Dedifferentiated amniotic fluid mesenchymal stem cell (primary cell): ENCODE data around the gene ARHGAP10.

ENCODE experiments used
- DNase-seq: peaks from one replicate; pipeline ENCODE4 v3.0.0-alpha.2; 2016; ENCODE audit errors: extremely low spot score

Gene ARHGAP10

DNA sequence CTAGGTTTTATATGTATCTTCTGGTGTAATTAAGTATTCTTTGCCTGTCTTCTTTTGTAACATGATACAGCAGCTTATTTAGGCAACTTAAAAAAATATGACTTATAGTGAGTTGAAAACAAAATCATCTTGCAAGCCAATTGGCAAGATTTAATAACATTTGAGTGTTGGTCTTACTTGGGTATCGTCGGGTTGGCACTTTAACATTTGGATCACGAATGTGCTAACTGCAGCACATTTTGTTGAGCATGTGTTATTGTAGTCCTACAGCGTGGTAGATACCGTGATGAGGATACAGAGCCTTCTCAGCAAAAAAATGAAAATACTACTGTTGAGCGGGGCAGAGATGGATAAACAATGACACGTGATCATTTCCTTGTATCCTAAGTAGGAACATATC, 295.3 kb downstream of the ARHGAP10 start:
- DNase-seq, result no peak

DNA sequence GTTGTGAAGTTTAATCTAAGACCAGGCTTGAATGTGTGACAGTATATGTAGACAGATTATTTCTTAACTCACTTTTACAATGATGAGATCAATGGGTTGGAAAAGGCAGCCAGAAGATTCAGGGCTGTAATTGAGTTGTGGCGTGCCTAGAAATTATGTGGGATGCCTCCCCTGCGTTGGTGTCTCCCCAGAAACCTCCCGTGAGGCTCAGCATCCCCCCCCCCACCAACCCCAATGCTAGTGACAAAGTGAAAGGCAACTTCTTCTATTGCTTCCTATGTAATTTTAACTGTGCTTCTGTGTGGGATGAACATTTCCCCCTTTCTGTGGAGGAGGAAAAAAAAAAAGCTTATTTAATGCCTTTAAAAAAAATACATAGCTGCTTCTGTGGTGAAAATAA, 297.9 kb downstream of the ARHGAP10 start:
- DNase-seq, result no peak

DNA sequence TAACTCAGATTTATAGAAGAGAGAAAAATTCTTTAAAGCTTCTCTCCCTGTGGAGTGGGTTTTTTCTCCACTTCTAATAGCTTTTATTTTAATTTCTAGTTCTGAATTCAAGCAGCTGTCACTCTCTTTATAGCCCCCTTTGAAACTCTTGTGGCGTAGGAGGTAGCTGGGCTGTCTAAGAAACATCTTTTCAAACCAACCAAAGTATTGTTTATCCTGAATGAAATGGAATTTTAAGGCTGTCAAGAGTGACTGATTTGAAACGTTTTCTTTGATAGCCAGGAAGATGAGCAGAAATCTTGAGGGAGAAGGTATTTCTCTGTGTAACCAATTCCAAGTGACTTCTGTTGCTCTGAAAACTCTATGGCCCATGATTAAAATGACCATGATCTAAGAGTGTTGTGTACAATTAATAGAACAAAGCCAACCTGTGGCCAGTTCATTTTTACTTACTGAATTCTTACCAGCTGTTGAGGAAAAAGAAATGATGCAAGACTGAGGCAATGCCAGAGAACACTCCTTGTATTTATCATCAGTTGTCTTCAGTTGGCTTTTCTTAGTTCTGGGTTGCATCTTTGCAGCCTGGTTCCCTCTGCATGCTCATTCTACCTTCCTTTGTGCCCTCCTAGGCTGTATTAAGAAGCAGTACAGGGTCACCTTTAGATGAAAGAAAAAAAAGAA, 298.4 kb downstream of the ARHGAP10 start:
- DNase-seq, result peak; percentile 77

DNA sequence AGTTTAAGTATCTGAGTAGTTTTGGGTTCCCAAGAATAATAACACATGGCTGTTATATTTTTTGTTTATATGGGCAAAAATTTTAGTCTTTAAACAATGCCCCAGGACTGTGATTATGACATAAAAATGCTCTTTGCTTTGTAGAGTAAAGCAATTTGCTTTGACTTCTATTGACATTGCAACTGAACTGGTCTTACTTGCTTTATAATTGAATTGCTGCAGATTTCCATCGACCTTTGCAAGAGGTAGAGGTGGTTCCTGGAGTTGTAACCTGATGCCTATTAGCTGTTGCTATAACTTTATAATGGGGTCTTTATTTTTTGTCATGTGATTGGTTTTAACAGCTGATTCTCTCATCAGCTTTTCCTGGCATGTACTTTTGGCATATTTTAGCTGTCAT, 302.9 kb downstream of the ARHGAP10 start:
- DNase-seq, result no peak

DNA sequence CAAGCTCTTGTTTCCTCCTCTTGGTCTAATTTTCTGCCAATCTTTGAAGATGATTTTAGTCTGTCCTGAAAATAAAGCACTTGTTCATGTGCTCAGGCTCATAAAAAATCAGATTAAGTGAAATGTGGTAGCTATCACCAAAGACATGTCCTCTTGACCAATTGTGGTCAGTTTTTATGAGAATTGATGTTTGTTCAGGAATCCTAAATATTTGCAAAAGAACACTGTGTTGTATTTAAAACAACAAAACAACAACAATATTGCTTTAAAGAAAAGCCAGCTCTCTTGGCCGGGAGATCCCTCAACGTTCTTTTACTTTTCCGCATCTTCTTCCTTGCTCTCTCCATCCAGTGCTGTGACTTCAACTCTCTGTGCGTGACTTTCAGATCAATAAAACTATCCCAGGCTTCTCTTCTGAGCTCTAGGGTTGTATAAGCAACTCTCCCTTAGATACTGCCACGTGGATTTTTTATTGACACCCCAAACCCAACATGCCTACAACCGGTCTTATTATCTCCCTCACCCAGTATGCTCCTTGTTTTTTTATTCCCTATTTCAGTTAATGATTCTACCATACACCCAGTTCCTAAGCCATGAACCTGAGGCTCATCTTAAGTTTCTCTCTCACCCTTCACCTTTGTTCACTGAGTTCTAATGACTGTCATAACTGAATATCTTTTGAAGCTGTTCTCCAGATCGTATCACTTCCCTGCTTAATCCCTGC, 309.9 kb downstream of the ARHGAP10 start:
- no peak for DNase-seq

DNA sequence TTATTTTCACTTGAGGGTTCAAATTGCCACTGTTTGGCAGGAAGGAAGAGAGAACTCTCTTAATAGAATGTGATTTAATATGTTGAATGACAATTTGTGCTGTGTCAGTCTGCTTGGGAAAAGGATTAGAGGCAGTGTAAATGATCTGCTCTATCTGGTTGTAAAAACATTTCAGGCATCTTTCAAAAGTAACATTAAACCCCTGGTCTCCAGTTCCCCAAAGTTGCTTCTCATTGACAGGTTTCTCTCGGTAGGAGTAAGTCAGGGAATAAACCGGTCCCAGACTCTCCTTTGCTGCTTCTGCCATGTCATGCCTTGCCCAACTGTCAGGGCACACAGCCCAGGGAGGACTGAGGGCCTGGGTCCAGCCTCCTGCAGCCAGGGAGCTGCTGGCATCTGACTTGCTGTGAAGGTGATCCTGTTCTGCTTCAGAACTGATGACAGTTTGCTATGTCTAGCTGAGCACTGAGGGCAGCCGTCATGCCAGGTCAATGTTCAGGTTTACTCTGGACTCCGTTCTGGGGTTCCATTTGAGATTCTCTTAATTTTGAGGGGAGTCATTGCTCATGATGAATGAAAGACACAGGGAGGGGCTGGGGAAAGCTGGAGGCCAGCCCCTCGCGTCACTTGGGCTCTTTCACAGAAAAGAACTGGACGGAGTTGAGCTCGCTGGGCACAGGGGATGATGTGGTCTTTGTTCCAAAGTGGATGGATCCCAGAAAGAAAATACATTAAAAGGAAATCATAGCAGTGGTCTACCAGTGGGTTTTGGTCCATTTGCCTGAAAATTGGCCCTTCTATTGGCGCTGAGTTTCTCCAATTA, 312.4 kb downstream of the ARHGAP10 start:
- no peak for DNase-seq

DNA sequence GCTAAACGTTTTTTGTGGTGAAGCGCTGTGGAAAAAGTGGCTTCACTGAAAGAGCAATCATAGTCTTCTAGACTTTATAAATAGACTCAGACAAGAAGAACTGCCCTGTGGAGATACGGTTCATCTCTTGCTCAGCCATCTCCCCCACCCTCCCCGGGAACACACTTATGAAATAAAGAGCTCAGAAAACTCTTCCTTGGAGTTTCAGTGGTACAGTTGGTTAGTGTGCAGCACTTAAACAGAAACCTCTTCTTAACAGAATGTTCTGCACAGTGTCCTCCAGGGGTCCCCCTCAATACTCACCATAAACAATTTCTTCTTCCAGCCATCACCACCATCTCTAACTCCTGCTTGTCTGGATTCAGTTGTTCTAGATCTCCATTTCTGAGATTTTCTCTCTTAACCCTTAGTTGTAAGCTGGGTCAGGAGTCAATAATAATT, 313.0 kb downstream of the ARHGAP10 start:
- DNase-seq, result no peak

DNA sequence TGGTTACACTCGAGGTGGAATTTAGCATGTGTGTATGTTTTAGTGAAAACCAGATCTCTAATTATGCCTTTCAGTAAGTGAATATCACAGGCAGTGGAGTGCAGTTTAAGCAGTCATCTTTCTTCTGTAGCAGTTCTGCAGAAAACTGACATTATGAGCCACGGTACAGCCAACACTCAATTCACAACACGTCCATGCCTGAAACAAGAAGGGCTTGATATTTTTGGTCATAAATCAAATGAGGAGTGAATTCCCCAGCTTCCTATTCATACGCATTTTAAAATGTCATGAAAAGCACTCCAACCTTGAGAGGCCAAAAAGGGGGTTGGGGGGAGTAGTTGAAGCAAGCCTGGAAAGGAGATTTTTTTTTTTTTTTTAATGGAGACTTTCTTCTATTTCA, 316.7 kb downstream of the ARHGAP10 start:
- DNase-seq, result no peak

DNA sequence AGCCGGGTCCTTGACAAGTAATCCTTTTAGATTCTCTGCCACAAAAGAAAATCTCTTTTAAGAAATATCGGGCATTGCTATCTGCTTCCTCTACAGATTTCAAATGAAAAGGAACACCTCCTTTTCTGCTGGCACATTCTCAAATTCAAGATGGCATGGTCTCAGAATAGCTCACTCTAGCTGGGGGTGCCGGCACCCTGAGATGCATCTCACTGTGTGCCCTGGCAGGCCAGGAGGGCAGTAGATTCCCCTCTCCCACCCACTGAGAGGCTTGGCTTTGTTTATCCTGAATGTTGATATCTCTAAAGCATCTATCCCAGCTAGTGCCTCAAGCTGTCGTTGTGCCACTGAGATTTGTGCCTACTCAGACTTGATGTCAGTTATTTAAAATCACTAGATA, 319.5 kb downstream of the ARHGAP10 start:
- DNase-seq, result no peak

DNA sequence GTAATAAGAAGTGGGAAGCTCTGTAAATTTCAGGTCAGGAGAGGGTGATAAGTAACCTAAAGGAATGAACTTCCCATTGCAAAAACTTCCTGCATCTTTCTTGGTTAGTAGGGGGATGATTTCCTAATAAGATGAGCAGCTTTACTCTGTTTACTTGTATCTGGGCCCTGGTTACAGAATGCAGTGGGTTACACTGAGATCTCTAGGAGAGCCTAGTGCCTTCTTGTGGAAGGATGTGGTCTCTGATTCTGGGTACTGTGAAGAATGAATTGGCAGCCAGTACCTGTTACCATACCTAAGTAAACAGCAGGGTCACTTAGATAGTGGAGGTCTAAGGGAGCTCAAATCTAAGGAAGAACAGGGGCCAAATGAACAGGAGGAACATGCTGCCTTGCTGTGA, 320.6 kb downstream of the ARHGAP10 start:
- DNase-seq, result no peak

DNA sequence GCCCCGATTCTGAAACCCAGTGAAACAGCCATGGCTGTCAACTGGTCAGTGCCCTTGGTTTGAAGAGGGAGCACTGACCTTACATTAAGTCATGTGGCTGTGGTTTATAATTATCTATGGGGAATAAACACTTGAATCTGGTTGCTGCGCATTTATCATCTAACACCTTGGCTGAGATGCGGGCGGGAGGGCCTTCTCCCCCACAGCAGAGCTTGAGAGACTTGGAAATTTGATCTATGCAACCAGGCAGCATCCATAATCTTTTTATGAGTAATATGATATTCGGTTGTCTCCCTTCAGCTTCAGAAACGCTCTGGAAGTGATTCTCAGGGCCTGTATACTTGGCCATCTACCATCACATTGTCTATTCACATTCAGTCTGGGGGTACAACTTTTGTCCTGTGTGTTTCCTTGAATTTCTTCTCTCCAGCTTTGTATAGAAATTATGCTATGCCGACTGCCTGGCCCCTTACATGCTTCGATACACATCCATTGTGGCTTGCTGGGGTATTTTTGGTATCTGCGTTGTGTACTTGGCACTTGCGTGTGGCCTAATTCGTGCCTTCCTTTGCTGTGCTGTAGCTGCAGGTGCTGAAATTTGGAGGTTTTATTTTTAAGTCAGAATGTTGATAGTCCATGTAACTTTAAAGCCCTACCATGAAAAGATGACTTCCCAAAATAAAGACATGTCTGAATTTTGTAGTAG, 321.6 kb downstream of the ARHGAP10 start:
- no peak for DNase-seq

DNA sequence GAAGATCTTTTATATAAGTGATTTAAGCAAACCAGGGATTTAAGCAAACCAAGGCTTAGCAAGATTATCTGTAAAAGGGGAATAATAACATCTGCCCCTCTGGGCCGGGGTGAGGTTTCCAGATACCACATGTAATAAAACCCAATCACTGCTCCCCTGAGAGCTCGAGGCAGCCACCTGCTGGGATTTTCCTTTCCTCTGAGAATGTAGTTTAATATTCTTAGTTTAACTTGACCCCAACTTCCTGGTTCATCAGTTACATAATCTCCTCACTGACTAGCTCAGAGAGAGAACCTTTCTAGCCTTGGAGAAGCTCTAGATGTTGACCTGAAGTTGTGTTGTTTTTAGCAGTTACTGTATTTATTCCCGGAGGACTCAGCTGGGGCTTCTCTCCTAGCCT, 322.4 kb downstream of the ARHGAP10 start:
- no peak for DNase-seq

DNA sequence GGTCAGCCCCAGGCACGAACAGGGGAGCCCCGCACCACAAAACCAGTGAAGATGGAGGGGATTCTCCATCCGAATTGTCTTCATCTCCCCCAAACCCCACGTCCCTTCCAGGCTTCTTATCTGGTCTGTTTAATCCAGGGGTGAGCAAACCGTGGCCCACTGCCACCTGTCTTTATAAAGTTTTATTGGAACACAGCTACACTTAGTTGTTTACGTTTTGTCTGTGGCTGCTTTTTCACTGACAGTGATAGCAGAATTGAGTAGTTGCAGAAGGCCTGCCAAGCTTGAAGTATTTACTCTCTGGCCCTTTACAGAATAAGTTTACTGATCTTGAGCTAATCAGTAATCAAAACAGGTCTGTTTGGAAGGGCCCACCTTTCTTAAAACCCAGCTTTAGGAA, 324.0 kb downstream of the ARHGAP10 start:
- DNase-seq, result no peak

DNA sequence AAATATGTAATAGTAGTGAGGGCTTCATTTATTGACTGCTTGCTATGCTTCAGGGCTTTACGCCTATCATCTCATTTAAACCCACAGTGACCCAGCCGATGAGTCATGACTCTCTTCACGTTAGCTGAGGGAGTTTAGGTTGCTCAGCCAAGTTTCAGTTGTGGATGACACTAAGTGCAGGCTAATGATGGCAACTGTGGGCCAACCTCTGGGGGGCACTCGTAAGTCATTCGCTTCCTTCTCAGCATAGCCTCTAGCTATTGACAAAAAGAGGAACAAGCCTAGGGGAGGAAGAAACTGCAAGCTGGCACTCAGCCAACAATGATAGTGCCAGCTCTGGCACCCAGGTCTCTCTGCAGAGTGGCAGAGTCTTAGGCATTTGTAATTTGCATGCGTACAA, 325.0 kb downstream of the ARHGAP10 start:
- no peak for DNase-seq

DNA sequence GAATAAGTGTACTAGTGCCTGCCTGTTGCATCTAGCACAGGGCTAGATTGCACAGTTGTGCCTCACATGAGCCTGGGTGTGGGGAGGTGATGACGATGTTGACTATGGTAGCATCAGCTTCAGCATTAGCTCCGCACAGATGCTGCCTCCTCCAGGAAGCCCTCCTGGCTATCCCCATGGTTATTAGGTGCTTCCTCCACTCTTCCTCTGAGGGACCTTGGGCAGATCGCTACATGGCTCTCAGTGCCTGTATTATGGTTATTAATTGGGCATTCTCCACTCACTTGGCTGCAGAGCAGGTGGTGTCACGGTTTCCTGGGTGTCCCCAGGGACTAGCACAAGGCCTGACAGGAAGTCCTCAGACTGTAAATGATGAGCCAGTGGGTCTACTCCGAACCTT, 325.6 kb downstream of the ARHGAP10 start:
- DNase-seq, result no peak

DNA sequence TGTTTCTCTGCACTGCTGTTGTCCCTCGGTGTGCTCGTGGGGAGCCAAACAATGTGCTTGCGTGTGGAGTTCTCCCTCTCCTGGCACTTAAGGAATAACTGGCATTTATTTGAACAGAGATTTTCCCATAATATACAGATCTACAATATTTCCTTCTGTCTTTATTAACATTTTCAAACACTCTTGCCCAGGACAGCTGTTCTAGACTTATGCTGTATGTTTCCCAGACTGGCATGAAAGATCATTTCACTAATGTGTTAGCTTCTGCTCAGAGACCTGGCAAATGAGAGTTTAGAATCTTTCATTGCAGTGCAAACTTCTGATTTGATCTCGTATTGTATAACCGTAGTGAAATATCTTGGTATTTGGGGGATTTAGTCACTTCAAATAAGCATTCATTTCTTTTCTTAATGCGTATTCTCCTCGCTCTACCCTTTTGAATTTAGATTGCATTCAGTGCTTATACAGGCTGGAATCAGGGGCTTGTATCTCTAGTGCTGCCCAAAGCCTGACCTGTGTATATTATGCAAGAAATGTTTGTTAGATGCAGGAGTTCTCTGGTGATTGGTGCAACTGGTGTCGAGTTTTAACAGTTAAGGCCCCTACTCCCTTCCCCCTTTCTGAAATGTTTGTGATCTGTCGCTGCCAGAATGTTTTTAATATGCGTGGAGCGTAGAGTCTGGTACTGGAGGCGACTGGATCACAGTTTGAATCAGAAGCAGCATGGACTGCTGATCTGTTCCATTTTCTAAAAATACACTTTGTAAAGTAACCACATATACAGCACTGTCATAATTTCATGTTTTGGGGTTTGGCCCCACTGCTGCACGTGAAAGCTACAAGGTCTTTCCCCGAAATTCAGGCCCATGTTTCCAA, 326.3 kb downstream of the ARHGAP10 start:
- DNase-seq, result no peak

DNA sequence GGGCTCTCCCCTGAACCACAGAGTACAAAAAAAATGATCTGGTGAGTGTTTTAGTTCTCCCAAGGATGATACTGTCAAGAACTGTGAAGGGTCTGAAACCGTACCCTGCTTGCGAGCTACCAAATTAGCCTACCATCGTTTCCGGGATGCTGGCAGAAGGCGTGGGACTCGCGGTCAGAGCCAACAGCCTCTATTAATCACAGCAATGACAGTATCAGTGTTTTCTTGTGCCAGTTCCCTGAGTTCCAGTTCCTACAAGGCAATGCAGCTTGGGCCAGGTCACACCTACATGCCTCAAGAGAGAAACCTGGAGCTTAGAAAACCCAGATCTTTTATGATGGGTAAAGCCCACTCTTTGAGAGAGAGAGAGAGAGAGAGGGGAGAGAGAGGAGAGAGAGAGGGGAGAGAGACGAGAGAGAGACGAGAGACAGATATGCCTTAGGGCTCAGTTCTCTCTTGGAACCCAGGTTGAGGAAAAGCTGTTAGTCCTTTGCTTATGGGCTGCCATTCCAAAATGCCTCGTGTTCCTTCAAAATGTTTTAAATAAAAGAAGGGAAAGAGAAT, 327.8 kb downstream of the ARHGAP10 start:
- no peak for DNase-seq

DNA sequence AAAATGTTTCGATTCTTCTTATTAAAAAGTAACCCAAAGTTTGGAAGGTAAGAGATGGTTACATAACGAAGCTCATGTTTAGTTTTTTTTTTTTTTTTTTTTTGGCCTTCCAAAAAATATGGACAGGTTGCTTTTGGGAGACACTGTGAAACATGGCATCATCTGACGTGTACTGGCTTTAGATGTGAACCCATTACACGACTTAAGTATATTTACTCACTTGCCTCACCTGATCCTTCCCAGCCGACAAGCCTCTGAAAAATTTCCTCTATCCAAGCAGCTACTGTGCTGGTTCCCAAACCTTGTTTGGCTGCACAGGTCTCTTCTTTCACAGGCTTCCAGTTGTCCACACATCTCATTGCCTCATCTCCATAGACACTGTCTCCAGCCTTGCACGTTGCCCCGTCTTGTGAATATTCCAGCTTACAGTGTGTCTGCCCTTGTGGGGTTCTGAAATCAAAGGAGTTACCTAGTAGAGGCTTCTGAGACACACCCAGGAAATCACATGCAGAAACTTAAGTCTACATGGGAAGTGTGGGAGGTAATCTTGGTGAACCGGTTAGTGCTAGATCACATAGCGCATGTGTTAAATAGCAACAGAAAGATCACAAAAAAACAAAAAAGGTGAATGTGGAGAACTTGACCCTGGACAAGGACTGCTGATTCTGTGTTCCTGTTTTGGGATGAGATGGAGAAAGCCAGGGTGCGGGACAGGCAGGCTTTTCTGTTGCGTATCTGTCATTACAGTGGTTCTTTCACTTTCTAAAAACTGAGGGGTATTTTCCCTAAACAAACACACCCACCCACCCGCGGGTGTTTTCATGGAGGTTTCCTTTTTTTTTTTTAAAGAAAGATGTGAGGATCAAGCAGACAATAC, 328.6 kb downstream of the ARHGAP10 start:
- no peak for DNase-seq

DNA sequence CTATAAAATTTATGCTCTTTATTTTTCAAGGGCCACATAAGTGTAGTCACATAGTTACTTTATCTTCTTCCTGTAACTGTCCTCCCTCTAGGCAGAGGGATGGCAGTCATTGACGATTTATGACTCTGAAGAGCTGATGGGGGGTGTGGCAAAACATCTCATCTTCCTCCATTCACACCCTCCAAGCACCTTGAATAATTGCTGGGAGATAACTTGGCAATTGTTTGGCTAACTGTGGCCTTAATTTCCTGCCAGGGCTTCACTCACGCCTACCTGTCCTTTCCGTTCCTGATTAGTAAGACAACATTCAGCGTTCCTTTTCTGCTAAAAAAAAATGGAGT, 329.2 kb downstream of the ARHGAP10 start:
- DNase-seq, result no peak

DNA sequence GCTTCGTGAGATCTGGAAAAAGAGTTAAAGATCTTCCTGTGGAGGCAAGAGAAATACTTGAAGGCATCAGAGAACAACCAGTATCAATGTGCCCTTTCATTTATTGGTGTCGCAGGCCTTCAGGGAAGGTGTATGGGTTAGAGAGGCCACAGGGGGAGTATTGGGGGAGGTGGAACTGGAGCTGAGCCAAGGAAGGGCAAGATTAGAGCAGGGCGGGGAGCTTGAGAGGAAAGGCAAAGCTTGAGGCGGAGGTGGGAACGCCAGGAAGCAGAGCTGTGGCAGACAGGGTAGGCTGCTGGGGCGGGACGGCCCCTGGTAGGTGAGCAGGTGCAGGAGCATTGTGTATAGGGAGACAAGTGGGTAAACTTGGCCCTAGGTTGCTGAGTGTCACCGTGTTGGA, 329.9 kb downstream of the ARHGAP10 start:
- no peak for DNase-seq
